HG02938 (cell line): Measurements from ENCODE around the gene SGCA.

Experiments used
- ATAC-seq: cut with Tn5 transposase; IDR thresholded peaks from one replicate; pipeline ENCODE4 v1.9.1; 2021; ENCODE audit warnings: mild to moderate bottlenecking, moderate library complexity; ENCODE audit not compliant: unreplicated experiment

Gene SGCA

GRCh38 chr17:50181591-50182560, 16.1 kb downstream of the SGCA start:
- ATAC-seq, result no peak

GRCh38 chr17:50182783-50183420, 17.1 kb downstream of the SGCA start:
- no peak for ATAC-seq

DNA sequence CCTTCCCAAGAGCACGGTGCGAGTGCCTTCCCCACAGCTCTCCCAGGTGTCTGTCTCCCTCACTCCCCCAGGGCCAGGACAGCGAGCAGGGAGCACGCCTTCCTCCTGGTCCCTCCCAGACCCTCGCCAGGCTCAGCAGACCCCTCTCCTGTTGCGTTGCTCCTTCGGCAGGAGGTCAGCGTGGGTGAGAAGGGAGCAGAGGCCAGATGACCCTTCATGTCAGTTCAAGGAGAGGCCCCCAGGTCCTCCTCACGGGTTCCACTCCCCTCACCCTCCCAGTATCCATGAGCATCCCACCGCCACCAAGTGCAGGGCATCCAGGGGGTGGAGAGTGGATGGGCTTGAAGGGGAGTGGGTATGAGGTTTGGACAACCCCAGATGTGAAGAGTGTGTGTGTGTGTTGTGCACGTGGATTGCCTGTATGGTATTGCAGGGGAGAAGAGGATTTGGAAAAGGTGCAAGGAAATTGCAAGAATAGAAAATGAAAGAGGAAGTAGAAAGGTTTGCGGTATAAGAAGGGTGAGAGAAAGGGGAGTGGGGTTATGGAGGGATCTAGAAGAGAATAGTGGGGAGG, 17.7 kb downstream of the SGCA start:
- ATAC-seq, result no peak

- ATAC-seq, result no peak
Measured at GRCh38 chr17:50184064-50184463, 18.3 kb downstream of the SGCA start.

DNA sequence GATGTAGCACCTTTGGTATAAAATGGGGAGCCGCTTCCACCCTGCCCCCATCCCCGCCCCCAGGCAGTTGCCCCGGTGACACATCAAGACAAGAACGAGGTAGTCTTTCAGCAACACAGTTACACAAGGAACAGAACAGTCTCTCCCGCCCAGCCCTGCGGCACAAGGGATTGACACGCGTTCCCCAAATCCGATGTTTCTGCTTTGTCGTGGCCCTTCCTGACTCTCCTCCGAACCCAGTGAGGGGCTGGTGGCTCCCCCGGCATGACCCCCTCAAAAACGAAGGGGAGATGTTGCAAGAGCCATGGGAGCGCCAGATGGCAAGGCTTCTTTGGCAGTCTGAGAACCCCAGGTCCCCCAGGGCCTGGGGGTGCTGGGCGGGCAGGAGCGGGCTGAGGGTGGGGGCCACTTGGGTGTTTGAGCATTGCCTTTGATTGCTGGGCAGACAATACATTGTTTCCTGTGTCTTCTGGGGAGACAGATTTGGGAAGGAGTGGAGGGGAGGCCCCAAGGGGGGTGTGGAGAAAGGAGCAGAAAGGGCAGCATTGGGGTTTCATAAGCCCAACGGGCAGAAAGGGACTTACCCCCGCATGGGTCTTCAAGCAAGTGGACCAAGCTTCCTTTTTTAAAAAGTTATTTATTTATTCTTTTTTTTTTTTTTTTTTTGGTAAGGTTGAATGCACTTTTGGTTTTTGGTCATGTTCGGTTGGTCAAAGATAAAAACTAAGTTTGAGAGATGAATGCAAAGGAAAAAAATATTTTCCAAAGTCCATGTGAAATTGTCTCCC, 19.0 kb downstream of the SGCA start:
- no peak for ATAC-seq

GRCh38 chr17:50185631-50186471, 20.0 kb downstream of the SGCA start:
- ATAC-seq, result no peak

DNA sequence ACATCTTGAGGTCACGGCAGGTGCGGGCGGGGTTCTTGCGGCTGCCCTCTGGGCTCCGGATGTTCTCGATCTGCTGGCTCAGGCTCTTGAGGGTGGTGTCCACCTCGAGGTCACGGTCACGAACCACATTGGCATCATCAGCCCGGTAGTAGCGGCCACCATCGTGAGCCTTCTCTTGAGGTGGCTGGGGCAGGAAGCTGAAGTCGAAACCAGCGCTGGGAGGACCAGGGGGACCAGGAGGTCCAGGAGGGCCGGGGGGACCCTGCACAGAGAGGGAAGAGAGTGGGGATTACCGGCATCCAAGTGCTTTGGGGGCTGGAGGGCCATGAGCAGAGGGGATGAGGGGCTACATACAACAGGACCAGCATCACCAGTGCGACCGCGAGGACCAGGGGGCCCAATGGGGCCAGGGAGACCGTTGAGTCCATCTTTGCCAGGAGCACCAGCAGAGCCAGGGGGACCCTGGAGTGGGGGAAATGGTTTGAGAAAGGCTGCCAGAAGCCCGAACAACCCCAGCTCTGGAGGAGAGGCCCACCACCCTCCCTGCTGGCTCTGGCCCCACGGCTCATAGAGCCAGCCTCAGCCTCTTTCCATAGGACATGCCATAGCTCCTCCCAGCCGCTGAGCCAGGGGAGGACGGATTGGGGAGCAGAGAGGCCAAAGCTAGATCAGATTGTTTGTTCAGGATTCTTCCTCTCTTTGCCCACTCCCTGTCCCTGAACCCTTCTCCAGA, 21.0 kb downstream of the SGCA start:
- no peak for ATAC-seq

GRCh38 chr17:50187394-50187725, 21.6 kb downstream of the SGCA start:
- no peak for ATAC-seq

DNA sequence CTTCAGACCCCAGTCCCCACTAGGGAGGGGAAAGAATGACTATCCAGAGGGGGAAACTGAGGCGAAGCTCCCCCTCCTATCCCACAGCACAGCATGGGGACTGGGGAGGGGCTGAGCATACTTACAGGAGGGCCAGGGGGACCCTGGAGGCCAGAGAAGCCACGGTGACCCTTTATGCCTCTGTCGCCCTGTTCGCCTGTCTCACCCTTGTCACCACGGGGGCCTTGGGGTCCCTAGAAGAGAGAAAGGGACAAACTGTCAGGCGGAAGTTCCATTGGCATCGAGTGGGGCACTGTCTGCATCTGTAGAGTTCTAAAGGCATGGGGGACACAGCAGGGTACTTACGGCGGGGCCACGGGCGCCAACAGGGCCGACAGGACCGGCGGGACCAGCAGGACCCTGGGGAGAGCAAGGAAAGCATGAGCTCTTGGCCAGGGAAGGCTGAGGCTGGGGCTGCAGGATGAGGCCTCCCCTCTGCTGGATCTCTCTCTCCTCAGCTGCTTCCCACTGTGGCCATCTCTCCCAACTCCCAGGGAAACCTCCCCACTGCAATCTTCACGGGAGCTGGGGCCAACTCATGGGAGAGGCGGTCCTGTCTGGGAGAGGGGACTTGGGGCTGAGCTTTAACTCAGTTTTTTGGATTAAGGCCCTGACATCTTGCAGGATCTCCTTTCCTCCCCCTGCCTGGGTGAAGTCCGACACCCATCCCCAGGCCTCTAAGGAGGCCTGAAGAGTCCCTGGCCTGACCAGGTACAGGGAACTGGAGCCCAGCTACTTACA, 22.1 kb downstream of the SGCA start:
- ATAC-seq, result no peak

DNA sequence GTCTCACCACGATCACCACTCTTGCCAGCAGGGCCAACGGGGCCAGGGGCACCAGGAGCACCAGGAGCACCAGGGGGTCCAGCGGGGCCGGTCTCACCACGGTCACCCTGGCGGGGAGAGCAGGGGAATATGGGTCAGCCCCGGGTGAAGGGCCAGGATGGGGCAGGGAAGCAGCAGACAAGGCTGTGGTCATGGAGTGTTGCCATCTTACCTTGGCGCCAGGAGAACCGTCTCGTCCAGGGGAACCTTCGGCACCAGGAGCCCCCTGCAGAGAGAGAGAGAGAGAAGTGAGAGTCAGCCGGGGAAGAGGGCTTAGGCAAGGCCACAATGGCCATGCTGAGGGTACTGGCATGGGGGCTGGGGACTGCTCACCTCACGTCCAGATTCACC, 22.7 kb downstream of the SGCA start:
- ATAC-seq, result no peak

DNA sequence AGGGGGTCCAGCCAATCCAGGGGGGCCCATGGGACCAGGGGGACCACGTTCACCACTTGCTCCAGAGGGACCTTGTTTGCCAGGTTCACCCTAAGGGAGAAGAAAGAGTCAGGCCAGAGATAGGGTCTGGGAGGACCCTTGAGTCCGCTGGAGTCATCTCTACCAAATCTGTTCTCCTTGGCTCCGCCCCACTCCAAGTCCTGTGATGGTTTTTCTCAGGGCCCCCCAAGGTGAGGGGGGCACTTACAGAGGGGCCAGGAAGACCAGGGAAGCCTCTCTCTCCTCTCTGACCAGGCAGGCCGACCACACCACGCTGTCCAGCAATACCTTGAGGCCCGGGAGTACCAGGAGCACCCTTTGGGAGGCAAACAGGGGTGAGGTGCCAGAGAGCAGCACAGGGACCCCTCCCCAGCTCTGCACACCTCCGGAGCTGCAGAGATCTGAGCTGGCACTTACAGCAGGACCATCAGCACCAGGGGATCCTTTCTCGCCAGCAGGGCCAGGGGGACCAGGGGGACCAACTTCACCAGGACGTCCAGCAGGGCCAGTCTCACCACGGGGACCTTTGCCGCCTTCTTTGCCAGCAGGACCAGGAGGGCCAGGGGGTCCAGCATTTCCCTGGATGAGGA, 23.2 kb downstream of the SGCA start:
- ATAC-seq, result no peak

DNA sequence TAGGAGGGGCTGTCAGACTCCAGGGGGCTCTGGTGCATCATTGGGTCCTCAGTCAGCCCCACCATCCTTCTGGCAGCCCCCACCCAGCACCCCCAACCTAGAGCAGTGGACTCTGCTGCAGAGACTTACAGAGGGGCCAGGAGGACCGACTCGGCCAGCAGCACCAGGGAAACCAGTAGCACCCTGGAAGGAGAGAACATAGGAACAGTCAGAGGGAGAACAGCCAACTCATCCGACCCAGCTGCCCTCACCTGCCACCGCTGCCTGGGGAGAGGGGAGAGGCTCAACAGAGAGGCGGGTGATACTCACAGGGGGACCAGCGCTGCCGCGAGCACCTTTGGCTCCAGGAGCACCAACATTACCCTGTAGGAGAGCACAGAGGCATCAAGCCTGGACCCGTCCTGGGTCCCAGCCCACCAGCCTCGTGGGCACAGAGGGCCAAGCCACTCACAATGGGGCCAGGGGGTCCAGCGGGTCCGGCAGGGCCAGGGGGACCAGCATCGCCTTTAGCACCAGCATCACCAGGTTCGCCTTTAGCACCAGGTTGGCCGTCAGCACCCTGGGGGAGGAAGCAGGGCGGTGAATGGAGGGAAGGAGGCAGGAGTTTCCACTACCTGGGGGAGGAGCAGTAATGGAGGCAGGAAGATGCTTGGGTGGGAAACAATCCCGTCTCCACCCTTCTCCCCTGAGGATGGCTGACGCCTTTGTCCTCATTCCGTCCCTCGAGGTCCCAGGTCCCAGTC, 23.9 kb downstream of the SGCA start:
- no peak for ATAC-seq

GRCh38 chr17:50190293-50190602, 24.4 kb downstream of the SGCA start:
- no peak for ATAC-seq

DNA sequence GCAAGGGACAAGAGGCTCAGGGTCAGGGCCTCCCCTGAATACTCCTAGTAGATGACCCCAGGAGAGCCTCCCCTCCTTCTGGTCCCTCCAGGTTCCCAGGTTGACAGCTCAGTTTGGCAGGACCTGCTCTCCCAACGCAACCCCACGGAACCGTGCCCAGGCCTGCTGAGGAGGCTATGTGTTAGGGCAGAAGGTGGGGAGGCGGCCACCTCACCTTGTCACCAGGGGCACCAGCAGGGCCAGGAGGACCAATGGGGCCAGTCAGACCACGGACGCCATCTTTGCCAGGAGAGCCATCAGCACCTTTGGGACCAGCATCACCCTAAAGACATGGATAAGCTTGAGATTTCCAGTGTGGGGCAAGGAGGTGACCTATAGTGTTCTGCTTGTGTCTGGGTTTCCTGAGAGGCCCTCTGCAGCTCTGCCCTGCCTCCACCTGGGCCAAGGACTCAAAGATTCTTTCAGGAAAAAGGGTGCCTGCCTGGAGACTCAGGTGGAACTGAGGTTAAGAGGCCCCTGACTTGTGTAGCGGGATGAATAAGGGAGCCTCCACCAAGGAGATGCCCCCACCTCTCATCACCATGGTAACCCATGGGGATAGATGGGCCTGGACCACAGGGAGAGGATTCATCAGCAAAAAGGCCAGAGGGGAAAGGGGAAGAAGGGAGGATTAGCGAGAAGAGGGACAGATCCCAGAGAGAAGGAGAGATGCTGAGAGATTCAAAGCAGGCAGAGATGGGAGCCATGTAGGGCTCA, 25.0 kb downstream of the SGCA start:
- no peak for ATAC-seq

DNA sequence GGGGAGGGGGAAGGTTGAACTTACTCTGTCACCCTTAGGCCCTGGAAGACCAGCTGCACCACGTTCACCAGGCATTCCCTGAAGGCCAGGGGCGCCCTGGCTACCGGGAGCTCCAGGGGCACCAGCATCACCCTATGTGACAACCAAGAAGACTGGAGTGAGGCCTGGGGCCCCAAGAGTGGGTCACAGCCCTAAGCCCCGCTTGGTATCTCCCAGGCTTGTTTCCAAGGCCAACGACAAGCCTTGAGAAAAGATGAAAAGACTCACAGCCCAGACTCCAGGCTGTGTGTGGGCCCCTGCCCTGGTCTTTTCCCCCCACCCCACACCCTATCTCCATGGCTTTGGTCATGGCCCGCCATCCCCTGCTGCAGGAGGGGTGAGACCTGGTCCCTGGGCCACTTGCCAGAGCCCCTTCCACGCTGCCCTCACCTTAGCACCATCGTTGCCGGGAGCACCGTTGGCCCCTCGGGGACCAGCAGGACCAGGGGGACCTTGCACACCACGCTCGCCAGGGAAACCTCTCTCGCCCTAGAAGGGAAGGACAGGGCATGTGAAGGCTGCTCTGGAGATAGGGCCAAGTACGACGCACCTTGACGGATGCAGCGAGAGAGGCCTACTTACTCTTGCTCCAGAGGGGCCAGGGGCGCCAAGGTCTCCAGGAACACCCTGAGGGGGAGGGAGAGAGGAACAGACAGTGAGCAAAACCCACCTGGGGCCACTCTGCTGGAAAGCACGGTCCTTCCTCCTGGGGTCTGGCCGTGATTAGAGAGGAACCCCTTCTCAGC, 25.7 kb downstream of the SGCA start:
- no peak for ATAC-seq

- ATAC-seq, result no peak
Measured at GRCh38 chr17:50192144-50192617, 26.4 kb downstream of the SGCA start.
